ENCODE data around the gene EOGT.

EOGT gene

GRCh38 chr3:68953816-68954444 lies 59.6 kb downstream of the EOGT start:
- no peak for DNase-seq

GRCh38 chr3:68945225-68945624 lies 68.3 kb downstream of the EOGT start:
- DNase-seq, result no peak

GRCh38 chr3:68943753-68944500 lies 69.6 kb downstream of the EOGT start:
- DNase-seq, result no peak

- no peak for DNase-seq
These were observed 72.4 kb downstream of the EOGT start for GRCh38 chr3:68941055-68941454.

GRCh38 chr3:68936856-68937255 lies 76.6 kb downstream of the EOGT start:
- no peak for DNase-seq

GRCh38 chr3:68935778-68936177 lies 77.7 kb downstream of the EOGT start:
- DNase-seq, result no peak

GRCh38 chr3:68931406-68932149 lies 81.9 kb downstream of the EOGT start:
- no peak for DNase-seq
